Measurements from ENCODE around the gene GASK1A.

GRCh38 chr3:43011638-43012037, 32.5 kb downstream of the GASK1A start:
- TF ChIP-seq ZNF565 (CRISPR knock-in tag; conservative IDR thresholded peaks at IDR 0.05; ENCODE audit: low read depth), result no peak
- no peak for TF ChIP-seq ARNTL (CRISPR knock-in tag; IDR thresholded peaks at IDR 0.05; ENCODE audit: borderline replicate concordance, low read depth)
- no peak for TF ChIP-seq ZNF8 (CRISPR knock-in tag; IDR thresholded peaks at IDR 0.05)
- TF ChIP-seq ZFP3 (CRISPR knock-in tag; IDR thresholded peaks at IDR 0.05), result no peak
- no peak for TF ChIP-seq BACH2 (CRISPR knock-in tag; IDR thresholded peaks at IDR 0.05; ENCODE audit: borderline replicate concordance)
- TF ChIP-seq PATZ1 (CRISPR knock-in tag; IDR thresholded peaks at IDR 0.05; ENCODE audit: borderline replicate concordance), result no peak
- TF ChIP-seq, protein P1, sequence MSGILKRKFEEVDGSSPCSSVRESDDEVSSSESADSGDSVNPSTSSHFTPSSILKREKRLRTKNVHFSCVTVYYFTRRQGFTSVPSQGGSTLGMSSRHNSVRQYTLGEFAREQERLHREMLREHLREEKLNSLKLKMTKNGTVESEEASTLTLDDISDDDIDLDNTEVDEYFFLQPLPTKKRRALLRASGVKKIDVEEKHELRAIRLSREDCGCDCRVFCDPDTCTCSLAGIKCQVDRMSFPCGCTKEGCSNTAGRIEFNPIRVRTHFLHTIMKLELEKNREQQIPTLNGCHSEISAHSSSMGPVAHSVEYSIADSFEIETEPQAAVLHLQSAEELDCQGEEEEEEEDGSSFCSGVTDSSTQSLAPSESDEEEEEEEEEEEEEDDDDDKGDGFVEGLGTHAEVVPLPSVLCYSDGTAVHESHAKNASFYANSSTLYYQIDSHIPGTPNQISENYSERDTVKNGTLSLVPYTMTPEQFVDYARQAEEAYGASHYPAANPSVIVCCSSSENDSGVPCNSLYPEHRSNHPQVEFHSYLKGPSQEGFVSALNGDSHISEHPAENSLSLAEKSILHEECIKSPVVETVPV (CRISPR knock-in tag; IDR thresholded peaks at IDR 0.05), result no peak
- TF ChIP-seq CREB5 (CRISPR knock-in tag; IDR thresholded peaks at IDR 0.05; ENCODE audit: low read depth), result no peak
- TF ChIP-seq ESRRG (CRISPR knock-in tag; IDR thresholded peaks at IDR 0.05), result no peak
- TF ChIP-seq ZC3H10 (CRISPR knock-in tag; IDR thresholded peaks at IDR 0.05), result no peak
- no peak for TF ChIP-seq ZFP30 (CRISPR knock-in tag; IDR thresholded peaks at IDR 0.05)
- no peak for TF ChIP-seq OSR1 (CRISPR knock-in tag; IDR thresholded peaks at IDR 0.05)
- no peak for TF ChIP-seq TOX (CRISPR knock-in tag; IDR thresholded peaks at IDR 0.05; ENCODE audit: borderline replicate concordance)
- TF ChIP-seq GLIS3 (CRISPR knock-in tag; IDR thresholded peaks at IDR 0.05), result no peak

Measured in SK-N-SH treated with all-trans-retinoic acid at 6 μM for 48 hours (cell line).